ENCODE results near the gene LILRA1.
"Not testable (repeated sequence)": the region's sequence is repeated elsewhere in the genome, so short reads cannot be mapped to it uniquely, and the experiment has no call there.

Gene LILRA1

DNA sequence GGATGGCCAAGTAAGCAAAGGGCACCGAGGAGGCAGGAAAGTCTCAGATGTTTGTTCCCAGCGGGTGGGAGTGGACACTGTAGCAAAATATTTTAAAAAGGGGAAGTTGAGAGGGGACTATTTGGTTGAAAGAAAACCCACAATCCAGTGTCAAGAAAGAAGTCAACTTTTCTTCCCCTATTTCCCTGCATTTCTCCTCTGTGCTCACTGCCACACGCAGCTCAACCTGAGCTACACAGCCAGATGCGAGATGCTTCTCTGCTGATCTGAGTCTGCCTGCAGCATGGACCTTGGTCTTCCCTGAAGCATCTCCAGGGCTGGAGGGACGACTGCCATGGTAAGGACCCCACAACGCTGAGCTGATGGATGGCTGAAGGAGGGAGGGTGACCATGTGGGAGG is at the start of gene LILRA1:
LILRA1 (plus strand) TSS at position 188 of the 400 bp plus-strand sequence. CDS start 613 bp downstream, outside the sequence.
- DNase-seq = peak; percentile 70

DNA sequence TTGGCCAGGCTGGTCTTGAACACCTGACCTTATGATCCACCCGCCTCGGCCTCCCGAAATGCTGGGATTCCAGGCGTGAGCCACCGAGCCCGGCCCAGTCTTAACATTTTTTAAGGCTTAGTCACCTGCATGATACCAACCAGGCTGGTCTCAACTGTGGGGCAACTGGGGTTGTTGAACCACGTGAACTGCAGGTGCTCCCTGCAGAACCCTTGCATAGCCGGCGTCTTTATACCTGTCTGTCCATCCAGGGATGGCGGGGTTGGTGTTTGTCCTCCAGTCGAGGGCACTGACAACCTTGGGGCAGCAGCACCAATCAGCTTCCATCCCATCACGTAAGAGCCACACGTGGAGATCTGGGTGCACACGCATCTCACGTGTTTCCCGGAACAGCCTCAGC is 44.6 kb upstream of the LILRA1 start:
- DNase-seq = no peak

DNA sequence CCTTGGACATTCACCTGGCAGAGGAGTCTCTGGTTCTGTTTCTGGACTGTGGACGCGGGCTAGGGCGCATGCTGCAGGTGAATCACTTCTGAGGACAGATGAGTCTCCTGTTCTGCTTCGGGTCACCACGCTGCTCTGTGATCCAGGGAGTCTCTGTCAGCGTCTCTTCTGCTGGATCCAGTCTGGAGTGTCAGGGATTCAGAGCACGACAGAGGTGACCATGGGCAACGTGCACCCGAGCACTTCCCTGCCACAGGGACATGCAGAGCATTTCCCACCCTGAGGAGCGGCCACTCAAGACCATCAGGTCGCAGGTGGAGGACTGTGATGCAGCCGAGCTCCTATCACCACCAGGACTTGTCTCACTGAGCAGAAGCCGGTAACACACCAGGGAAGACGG is 44.2 kb upstream of the LILRA1 start:
- DNase-seq = no peak

DNA sequence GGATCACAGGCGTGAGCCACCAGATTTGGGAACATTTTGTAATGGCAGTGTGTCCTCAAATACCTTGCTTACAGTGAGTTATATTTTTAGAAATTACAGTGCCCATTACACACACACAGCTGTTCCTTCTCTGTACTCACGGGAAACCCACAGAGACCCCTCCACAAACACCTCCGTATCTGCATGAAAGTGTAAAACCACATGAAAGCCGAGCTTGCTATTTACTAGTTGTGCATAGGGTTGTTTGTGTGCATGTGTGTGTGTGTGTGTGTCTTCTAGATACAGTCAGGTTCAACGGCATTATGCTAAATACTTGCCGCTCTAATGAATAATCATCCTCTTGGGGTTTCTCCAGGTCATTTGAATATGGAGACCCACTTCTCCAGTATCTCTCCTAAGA is 42.1 kb upstream of the LILRA1 start:
- DNase-seq = no peak

DNA sequence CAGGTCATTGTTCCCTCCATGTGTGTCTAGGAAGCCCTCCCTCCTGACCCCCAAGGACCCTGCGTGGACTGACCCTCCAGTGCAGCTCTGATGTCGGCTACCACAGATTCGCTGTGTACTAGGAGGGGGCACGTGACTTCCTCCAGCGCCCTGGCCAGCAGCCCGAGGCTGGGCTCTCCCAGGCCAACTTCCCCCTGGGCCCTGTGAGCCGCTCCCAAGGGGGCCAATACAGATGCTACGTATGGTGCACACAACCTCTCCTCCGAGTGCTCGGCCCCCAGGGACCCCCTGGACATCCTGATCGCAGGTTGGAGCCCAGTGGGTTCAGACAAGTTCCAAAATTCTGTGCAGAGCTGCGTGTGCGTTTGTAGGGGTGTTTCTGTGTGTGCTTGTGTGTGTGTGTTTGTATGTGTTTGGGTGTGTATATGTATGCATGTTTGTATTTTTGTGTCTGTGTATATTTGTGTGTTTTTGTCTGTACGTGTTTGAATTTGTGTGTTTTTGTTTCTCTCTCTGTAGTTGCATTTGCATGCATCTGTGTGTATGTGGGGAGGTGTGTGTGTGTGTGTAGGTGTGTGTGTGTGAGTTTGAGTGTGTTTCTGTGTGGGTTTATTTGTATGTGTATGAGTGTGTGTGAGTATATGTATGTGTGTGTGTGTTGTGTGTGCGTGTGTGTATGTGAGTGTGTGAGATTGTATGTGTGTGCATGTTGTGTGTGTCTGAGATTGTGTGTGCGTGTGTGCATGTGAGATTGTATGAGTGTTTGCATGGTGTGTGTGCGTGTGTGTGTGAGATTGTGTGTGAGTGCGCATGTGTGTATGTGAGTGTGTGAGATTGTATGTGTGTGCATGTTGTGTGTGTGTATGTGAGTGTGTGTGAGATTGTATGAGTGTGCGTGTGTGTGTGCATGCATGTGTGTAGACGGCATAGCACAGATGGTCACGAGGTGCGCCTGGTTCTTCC is 41.2 kb upstream of the LILRA1 start:
- peak; percentile 6 for DNase-seq

DNA sequence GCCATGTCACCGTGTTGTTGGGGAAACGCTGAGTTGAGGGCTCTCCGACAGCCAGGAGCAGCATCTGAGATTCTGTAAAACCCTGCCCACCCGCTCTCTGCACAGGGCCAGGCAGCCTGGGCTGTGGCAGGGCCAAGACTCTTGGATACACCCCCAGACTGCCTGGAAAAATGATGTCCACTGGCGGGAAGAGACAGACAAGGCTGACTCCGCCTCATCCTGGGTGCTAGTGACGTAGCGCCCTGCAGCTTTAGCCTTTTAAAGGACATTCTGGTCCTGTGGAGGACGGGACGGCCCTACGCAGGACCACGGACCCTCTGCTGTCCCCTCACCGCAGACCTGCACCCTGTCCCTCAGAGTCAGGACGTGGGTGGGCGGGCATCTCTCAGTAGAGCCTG is 40.5 kb upstream of the LILRA1 start:
- DNase-seq = no peak

DNA sequence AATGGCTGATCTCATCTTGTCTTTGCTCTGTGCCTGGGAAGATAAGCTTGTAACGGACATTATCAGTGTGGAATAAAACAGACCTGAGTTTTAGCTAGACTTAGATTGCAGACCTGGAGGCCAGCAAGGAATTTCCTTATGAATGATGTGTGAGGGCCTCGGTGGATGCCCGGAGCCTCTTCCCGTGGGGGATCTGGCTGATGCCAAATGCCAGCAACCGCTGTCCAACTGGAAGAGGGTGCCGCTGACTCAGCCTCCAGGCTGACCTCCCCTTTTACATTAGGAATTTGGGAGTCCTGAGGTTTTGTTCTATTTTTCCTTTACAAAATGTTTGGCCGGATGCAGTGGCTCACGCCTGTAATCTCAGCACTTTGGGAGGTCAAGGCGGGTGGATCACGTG is 39.4 kb upstream of the LILRA1 start:
- no peak for DNase-seq

DNA sequence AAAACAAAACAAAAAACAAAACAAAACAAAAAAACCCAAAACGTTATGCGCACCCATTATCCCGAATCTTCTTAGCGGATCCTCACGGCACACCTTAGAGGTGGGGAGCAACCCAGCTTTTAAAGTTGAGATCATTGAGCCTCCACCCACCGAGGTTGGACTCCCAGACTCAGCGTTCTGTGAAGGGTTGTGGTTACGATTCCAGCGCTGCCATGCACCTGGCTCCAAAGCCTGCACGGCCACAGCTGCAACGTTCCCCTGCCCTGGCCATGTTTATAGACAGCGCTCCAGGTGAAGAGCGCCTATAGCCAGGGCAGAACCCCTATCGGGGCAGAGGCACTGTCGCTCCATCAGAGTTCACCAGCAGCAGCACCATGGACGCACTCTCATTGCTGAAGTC is 38.5 kb upstream of the LILRA1 start:
- no peak for DNase-seq

DNA sequence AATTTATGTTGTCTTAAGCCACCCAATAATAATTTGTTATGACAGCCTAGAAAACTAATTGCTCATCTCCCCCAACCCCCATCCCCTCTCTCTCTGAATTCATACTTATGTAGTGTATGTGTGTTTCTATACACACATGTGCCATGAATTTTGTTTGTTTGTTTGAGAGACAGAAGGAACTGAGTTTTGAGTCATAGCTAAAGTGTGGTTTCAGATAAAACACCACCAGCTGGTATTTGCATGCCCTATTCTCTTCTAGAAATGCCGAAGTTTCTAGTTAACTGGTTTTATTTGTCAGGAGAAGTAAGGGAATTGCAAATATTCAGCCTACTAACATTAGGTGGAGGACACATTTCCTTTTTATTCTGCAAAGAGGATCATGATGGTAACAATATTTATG is 37.2 kb upstream of the LILRA1 start:
- DNase-seq = no peak

DNA sequence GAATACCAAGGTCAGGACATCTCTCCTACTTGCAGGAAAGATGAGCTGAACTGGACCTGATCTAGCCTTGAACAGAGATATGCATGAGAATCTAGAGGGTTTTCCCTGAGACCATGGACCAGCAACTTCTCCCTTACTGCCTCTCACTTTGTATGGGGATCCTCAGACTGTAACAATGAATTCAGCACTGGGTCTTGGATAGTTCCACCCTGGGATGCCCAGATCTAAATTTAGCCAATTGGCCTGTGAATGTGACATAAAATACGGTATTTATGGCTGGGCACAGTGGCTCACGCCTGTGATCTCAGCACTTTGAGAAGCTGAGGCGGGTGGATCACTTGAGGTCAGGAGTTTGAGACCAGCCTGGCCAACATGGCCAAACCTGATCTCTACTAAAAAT is 35.1 kb upstream of the LILRA1 start:
- DNase-seq = peak; percentile 18

DNA sequence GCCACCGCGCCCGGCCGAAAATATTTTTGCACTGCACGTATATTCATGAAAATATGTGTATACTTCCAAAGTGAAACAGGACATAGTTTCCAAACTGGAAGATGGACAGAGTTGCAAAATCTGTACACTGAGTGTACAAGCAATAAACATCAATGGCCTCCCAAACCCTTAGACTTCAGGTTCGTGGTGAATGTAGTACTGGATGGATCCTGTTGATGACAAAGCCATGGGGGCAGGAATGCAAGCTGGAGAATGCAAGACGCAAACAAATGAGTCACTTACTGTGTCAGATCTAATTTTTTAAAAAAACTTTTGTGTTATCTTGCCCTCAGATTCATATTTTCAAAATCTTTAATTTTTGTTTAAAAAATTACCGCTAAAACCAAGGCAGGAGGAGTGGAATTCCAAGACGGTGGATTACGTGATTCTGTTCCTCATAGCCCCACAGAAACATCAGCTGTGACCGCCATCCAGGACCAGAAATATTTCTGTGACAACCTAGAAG is 32.5 kb upstream of the LILRA1 start:
- no peak for DNase-seq

DNA sequence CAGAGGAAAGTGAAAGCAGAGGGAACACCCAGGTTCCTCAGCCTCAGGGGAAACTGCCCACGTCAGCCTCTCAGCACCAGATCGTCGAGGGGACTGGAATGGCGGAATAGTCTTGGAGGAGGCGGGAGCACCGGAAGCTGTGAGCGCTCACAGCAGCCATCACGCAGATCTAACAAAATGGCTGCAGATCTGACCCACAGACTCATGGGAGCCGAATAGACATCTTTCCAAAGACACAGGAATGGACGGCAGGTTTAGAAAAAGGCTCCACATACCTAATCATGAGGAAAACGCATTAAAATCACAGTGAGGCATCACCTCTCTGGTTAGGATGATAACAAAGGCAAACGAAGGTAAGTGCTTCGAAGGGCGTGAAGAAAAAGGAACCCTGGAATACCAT is 31.6 kb upstream of the LILRA1 start:
- no peak for DNase-seq

DNA sequence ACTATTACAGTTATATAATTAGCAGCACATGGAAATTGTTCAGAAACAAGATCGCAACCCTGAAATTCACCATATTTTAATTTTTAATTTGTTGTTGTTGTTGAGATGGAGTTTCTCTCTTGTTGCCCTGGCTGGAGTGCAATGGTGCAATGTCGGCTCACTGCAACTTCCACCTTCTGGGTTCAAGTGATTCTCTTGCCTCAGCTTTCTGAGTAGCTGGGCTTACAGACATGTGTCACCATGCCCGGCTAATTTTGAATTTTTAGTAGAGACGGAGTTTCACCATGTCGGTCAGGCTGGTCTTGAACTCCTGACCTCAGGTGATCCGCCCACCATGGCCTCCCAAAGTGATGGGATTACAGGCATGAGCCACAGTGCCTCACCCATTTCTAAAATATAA is 30.2 kb upstream of the LILRA1 start:
- not testable (repeated sequence) for DNase-seq

DNA sequence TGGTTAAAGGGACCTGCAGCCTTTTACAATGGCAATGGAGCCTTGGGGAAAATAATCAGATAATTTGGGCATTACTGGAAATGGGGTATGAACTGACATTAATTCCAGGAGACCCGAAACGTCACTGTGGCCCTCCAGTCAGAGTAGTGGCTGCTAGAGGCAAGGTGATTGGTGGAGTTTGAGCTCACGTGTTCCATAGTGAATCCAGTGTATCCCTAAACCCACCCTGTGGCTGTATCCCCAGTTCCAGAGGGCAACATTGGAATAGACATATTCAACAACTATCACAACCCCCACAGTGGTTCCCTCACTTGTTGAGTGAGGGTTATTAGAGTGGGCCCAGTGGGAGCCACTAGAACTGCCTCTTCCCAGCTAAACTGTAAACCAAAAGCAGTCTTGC is 23.1 kb upstream of the LILRA1 start:
- DNase-seq = no peak

DNA sequence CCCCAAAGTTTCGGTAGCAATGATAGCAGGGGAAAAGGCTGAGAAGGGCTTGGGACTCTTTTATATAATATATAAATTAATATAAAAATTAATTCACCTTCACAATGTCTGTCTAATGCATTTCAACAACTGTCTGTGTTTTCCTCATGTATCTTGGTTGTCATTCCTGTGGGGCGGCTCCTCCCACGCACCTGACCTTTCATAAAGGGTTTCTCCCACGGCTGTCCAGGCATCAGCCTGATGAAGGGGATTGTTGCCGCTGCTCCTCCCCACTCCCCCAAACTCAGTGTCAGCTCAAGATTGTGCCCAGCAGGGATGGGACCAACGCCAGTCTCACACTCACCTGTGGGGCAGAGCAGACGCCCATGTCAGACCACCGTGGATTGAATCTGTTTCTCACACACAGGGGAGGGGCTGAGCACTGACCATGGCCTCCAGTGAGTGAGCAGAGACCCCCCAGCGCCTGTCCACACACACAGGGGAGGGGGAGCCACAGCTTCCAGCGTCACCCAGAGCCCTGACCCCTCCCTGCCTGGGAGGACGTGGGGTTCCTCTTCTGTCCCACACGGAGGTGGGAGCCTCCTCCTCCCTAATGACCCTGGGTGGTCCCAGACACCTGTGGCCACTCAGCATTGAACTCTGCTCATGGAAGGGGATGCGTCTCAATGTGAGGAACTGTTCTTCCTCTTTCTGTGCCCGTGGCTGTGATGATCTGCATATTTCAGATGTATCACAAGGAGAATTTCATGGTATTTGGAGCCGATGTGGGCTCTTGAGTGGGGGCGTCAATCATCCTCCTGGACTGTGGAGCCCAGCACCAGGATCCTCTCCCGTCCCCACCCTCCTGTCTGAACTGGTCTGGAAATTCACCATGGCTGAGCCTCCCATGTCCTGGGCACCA is 21.5 kb upstream of the LILRA1 start:
- peak; percentile 59 for DNase-seq

DNA sequence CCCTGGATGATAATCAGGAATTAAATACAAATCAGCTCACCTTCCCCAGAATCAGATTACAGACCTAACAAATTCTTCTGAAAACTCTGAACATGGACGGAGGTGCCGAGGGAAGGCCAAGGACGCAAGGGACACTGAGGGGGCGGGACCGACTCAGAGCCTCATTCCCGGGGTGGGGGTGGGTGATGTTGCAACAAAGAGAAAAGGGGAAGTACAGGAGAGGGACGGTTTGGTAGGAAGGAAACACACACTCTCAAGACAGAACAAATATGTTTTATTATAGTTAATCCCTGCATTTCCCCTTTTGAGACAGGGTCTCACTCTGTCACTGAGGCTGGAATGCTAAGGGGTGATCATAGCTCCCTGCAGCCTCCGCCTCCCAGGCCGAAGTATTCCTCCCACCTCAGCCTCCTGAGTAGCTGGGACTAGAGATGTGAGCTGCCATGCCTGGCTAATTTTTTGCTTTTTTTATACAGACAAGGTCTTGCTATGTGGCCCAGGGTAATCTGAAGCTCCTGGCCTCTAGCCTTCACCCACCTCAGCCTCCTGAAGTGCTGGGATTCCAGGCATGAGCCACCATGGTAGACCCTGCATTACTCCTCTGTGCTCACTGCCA is 20.6 kb upstream of the LILRA1 start:
- peak; percentile 87 for DNase-seq

DNA sequence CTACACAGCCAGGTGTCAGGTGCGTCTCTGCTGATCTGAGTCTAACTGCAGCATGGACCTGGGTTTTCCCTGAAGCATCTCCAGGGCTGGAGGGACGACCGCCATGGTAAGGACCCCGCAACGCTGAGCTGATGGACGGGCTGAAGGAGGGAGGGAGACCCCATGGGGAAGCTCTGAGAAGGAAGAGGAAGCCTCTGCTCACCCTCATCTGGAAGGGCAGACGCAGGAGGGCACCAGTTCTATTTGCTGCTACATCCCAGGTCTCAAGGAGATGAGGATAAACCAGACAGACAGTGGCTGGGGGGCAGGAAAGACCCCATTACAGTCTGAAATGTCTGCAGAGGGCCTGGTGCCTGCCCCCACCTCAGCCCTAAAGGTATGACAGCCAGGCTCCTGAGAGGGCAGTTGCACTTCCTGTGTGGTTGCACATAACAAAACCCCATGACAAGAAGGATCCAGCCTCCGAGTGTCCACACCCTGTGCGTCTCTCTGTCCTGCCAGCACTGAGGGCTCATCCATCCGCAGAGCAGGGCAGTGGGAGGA is 20.0 kb upstream of the LILRA1 start, which contains the start of gene LILRA2:
LILRA2 (plus strand) TSS at position 461 of the 543 bp plus-strand sequence. CDS start 89 bp downstream, outside the sequence.
- peak; percentile 50 for DNase-seq

DNA sequence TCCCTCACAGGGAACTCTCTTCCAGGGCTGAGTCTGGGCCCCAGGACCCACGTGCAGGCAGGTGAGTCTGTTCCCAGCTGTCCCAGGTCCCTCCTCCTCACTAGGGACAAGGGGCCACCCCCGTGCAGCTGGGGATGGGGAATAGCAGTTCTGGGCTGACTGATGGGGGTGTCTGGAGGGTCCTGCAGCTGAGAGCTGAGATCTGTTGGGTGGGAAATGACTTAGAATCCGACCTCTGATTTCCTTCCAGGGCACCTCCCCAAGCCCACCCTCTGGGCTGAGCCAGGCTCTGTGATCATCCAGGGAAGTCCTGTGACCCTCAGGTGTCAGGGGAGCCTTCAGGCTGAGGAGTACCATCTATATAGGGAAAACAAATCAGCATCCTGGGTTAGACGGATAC is 19.4 kb upstream of the LILRA1 start:
- DNase-seq = no peak

DNA sequence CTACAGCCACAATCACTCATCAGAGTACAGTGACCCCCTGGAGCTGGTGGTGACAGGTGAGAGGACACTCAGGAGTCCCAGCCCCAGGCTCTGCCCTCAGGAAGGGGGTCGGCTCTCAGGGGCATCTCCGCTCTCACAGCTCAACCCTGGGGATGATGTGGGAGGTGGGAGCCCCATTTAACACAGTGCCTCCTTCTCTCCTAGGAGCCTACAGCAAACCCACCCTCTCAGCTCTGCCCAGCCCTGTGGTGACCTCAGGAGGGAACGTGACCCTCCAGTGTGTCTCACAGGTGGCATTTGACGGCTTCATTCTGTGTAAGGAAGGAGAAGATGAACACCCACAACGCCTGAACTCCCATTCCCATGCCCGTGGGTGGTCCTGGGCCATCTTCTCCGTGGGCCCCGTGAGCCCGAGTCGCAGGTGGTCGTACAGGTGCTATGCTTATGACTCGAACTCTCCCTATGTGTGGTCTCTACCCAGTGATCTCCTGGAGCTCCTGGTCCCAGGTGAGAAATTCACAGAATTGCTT is 18.8 kb upstream of the LILRA1 start:
- no peak for DNase-seq

DNA sequence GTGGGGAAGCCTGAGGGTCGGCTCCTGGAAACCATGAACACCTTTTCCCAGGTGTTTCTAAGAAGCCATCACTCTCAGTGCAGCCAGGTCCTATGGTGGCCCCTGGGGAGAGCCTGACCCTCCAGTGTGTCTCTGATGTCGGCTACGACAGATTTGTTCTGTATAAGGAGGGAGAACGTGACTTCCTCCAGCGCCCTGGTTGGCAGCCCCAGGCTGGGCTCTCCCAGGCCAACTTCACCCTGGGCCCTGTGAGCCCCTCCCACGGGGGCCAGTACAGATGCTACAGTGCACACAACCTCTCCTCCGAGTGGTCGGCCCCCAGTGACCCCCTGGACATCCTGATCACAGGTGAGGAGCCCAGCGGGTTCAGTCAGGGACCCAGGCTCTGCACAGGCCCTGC is 18.2 kb upstream of the LILRA1 start:
- DNase-seq = not testable (repeated sequence)

DNA sequence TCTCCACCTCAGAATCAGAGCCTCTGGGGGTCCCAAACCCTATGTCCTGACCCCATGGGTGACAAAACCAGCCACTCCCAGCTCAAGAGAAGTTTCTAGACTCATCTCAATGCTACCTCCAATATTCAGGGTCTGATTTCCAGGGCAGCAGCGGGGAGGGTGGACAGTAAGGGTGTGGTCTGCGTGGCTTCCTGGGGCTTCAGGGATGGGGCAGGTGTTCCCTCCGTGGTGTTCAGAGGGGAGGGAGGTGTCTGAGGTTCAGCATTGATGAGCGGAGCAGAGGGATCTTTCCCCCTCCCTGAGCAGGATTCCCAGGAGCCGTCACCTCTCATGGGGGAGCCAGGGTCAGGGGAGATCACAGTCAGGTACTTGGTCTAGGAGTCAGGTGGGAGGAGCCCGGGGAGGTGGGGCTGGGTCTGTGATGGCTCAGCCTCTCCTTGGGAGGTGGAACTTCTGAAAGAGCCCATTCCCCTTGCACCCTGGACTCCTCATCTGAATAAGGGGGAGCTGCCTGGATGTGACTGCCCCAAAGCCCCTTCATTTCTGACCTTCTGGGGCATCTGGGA is 16.9 kb upstream of the LILRA1 start:
- DNase-seq = no peak

DNA sequence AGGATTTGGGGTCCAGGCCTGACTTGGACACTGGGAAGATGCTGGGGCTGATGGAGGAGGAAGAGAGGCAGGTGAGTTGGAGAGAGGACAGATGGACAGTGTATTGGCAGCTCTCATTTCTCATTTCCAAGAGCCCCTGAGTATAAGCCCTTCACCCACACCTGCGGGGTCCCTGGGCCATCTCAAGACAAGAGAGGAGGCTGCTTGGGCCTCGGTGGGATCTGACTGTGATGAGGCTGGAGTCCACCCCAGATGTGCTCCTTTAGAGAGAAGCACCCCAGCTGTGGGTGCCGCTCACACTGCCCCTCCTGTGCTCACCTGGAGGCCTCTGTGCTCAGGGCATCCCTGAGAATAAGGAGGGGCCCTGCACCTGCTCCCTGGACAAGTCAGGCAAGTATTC is 16.1 kb upstream of the LILRA1 start:
- no peak for DNase-seq

Data from hematopoietic multipotent progenitor cell treated with erythropoietin and hydrocortisone succinate and interleukin-3 and kit ligand, for 4 days (in vitro differentiated cells).